GM18502 (cell line): ENCODE data around the gene EXTL1.

ENCODE experiments used
- ATAC-seq: cut with Tn5 transposase; IDR thresholded peaks from one replicate; pipeline ENCODE4 v1.9.1; 2021; ENCODE audit warnings: mild to moderate bottlenecking; ENCODE audit not compliant: unreplicated experiment, poor library complexity

The EXTL1 gene

DNA sequence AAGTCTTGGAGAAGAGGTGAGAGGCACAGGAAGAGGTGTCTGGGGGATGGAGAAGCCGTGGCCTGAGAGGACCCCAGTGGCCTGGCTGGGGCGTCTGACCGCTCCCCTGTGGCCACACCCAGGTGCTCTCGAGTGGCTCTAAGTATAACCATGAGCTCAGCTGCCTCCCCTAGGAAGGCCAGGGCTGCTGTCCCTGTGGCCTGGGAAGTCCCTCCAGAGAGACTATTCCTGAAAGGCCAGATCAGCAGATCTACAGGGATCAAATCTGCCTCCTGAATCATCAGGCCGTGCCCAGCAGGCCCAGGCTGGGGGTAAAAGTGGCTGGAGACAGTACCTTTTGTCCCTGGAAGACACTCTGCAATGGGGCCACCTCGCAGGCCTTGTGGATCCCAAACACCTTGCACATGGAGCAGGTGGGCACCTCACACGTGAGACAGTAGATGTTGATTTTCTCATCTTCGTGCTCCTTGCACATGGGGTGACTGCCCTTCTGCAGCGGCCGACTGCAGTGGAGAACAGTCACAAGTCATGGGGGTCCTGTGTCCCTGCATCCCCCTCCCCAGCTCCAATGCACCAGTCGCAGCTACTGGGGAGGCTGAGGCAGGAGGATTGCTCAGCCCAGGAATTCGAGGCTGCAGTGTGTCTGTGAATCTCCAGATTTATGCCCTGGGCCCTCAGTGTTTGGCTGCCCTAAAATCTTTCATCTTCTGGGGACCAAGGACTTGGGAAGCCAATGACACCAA is 39.4 kb downstream of the EXTL1 start:
- no peak for ATAC-seq

DNA sequence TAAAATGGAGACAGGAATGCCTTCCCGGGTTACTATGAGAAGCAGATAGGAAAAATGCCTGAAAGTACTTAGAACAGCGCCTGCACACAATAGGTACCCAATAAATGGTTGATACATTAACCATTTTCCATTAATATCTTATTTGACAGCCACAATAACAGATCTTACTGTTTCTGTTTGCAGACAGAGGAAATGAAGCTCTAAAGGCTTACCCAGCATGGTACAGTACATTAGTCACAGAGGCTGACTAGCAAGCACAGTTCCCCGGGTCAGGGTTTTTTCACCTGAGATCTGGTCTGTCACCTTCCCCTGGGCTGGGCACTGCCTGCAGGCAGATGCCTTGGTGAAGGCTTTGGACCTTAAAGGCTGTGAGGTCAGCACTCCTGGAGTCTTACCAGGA is 43.0 kb downstream of the EXTL1 start:
- ATAC-seq = no peak

DNA sequence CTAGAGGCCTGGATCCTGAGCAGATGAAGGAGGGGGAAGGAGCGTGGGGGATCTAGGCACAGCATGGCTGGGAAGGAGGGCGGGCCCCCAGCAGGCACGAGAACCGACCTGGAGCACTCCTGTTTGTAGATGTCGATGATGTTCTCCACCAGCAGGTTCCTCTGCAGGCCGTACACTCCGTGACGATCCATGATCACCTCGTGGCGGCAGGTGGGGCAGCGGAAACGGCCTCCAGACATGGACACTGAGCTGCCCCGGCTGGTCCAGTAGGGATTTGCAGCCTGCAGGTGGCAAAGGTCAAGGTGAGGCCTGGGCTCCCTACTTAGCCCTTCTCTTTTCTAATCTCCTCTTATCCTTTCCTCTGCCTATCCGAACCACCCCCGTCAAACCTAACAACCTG is 44.6 kb downstream of the EXTL1 start:
- ATAC-seq = no peak

- ATAC-seq = no peak
Observed at GRCh38 chr1:26066857-26067256, 45.3 kb downstream of the EXTL1 start.

DNA sequence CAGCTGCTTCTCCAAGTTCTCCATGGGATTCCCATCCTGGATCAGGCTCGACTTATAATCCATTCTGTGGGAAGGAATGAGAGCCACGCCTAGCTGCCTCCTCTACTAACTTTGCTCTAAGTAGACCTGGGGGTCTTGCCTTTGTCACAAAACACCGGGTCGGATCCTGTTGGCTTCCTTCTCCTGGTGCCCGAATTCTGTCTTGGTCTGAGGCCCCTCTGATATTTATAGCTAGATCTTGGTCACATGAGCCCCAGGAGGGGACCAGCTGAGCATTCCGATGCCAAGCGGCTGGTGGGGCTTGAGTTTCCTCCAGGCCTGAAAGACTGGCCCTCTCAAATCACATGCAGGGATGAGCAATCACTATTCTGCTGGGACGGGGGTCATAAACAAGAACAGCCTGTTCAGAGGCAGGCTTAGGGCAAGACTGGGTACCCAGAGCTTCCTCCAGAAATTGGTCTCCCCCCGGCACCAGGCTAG is 45.9 kb downstream of the EXTL1 start, which contains the start of gene TRIM63:
Gene TRIM63 (minus strand): TSS at position 199 of the 480 bp plus-strand sequence. CDS start 136 bp downstream, at position 63.
- no peak for ATAC-seq

DNA sequence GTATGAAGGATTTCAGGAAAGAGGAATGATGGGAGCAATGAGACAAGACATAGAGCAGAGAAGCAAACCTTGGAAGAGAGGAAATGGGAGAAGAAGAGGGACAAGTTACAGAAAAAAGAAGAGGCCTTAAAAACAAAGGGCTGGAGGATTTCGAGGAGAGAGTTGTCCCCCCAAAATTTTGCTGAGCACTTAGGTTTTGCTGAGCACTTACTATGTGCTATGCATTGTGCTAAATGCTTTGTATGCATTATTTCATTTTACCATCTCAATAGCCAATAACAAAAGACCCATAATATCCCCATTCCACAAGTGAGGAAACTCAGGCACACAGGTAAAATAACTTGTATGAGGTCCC is 48.3 kb downstream of the EXTL1 start:
- ATAC-seq = no peak

DNA sequence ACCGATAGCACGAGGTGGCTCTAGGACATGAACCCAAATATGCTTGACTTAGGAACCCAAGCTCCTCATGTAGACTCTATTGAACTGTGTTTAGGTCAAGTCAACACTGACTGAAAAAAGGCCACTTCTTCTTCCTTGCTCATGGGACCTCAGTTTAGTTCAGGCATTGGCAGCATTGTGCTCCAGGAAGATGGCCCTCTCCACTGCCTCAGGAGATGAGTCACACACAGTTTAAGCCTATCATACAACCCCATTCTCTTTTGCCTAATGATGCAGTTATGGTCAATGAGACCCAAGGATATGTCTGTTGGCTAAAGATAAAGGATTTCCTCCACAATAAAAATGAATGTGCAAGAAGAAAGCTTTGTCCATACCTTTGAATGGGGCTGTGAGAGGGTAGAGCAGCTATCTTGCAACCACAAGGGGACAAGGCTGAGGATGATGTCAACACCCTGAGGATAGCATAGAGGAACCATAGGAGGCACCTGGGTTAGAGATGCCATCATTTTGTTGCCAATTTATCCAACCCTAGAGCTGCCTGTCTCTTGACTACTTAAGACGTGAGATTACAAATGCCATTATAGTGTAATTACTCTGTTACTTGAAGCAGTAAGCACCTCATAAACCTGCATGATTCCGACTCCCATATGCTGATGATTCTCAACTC is 48.9 kb downstream of the EXTL1 start:
- no peak for ATAC-seq

- ATAC-seq = no peak
Observed at GRCh38 chr1:26070963-26071342, 49.4 kb downstream of the EXTL1 start.

DNA sequence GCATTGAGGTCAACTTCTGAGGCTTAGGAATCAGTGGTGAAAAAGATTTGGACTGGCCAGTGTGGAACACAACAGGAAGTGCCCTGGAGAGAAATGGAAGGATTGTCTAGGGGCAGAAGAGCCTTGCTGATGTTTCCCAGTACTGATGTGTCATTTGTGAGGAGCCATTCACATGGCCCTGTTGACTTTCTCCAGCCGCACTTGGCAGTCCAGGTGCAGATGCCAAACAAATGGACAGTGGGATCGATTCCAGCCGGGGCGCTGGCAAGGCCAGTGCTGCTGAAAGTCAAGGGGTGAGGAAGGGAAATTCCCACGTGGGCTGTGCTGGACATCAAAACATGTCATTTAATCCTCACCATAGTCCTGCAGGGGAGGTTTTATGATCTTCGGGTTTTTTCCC is 50.7 kb downstream of the EXTL1 start:
- no peak for ATAC-seq

DNA sequence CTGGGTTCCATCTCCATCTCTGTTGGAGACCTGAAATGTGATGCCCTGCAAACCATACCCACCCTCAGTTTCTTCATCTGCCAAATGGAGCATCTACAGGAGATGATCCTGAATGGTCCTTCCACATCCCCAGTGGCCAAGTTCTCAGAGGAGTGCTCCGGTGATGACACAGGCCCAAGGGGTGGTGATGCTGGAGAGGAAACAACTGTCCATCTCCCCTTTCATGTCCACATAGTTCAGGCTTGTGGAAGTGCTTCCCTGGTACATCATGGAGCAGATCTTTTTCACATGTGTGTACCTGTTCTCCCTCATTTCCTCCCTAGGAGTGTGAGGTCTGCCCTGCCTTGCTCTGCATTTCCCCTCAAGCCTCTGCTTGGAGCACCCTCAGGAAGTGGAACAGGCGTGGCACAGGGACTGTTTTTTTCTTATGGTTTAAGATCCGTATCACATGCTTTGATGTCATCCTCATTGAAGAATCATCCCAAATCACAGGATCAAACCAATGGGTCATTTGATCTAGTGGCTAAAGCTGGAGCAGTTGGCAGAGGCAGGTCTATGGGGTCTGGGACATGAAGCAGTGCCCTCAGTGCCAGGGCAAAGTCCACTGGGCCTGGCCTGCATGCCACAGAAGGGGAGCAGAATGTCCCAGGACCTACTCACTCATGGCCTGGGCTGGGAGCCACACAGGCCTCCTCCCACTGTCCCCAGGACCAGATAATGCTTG is 54.0 kb downstream of the EXTL1 start:
- no peak for ATAC-seq

DNA sequence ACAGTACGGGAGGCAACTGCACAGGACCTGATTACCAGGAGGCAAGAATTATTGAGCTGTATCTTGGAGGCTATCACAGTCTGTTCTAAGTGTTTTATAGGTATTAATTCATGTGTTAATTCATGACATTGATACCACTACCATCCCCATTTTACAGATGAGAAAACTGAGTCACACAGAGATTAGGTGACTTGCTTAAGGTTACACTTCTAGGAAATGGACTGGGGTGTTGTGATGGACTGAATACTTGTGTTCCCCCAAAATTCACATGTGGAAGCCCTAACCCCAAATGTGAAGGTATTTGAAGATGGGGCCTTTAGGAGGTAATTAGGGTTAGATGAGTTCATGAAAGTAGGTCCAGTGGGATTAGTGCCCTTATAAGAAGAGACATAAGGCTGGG is 55.9 kb downstream of the EXTL1 start:
- no peak for ATAC-seq

DNA sequence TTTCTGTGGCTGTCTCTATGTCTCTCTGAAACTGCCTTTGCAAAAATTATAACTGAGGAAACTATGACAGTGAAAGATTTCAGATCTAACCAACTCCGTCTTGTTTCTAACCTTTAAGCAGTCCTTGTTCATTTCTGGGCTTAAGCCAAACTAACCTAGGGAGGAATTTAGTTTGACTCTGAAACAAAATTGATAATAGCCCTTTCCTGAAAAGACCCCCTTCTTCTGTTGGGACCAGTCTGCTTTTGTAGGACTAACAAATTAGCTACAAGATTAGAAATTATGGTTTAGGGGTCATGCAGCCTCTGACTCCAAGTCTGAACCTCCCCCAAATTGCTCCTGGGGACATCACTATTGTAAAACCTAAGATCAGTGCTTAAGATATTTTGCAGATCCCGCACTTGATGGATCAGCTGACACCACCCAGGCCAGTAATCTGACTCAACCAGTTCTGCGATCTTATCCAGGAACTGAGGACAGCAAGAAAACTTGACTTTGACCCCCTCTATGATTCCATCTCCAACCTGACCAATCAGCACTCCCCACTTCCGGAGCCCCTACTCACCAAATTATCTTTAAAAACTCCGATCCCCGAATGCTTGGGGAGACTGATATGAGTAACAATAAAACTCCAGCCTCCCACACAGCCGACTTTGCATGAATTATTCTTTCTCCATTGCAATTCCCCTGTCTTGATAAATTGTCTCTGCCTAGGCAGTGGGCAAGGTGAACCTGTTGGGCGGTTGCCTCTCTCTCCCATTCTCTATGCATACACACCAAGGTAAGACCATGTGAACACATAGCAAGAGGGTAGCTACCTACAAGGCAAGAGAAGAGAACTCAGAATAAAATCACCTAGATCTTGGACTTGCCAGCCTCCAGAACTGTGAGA is 57.0 kb downstream of the EXTL1 start:
- ATAC-seq = no peak

DNA sequence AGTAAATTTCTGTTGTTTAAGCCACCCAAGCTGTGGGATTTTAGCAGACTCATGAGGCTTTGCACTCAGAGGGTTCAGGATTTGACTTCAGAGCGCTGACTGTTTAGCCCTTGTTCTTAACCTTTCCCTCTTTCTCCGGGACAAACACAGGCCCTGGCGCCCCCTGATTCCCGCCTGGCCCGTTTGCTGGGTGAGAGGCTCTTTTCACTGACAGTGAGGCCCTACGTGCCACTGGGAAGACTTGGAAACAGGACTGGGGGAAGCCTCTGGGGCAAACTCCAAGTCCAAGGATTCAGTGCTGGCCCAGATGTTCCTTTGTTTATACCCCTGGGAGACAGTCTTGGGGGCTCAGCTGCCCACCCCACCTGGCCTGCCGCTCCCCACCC is 57.6 kb downstream of the EXTL1 start:
- no peak for ATAC-seq

GRCh38 chr1:26079960-26080814 is 58.6 kb downstream of the EXTL1 start:
- ATAC-seq = no peak

GRCh38 chr1:26081267-26082019 is 59.9 kb downstream of the EXTL1 start:
- no peak for ATAC-seq

GRCh38 chr1:26082020-26082350 is 60.4 kb downstream of the EXTL1 start:
- ATAC-seq = no peak

- no peak for ATAC-seq
Observed at GRCh38 chr1:26083208-26083607, 61.6 kb downstream of the EXTL1 start.

GRCh38 chr1:26084091-26084561 is 62.6 kb downstream of the EXTL1 start:
- no peak for ATAC-seq

GRCh38 chr1:26084844-26085243 is 63.3 kb downstream of the EXTL1 start:
- ATAC-seq = no peak
